ENCODE results near the gene EDC4. TPM values are rescaled to one million over a fixed set of nuclear protein-coding genes. Genes with fewer than 3 reads are reported as not detected.
A peak's percentile ranks its signal among the peaks of the same experiment; 100 is the strongest.

Gene EDC4, protein sequence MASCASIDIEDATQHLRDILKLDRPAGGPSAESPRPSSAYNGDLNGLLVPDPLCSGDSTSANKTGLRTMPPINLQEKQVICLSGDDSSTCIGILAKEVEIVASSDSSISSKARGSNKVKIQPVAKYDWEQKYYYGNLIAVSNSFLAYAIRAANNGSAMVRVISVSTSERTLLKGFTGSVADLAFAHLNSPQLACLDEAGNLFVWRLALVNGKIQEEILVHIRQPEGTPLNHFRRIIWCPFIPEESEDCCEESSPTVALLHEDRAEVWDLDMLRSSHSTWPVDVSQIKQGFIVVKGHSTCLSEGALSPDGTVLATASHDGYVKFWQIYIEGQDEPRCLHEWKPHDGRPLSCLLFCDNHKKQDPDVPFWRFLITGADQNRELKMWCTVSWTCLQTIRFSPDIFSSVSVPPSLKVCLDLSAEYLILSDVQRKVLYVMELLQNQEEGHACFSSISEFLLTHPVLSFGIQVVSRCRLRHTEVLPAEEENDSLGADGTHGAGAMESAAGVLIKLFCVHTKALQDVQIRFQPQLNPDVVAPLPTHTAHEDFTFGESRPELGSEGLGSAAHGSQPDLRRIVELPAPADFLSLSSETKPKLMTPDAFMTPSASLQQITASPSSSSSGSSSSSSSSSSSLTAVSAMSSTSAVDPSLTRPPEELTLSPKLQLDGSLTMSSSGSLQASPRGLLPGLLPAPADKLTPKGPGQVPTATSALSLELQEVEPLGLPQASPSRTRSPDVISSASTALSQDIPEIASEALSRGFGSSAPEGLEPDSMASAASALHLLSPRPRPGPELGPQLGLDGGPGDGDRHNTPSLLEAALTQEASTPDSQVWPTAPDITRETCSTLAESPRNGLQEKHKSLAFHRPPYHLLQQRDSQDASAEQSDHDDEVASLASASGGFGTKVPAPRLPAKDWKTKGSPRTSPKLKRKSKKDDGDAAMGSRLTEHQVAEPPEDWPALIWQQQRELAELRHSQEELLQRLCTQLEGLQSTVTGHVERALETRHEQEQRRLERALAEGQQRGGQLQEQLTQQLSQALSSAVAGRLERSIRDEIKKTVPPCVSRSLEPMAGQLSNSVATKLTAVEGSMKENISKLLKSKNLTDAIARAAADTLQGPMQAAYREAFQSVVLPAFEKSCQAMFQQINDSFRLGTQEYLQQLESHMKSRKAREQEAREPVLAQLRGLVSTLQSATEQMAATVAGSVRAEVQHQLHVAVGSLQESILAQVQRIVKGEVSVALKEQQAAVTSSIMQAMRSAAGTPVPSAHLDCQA (N-terminal part only)
- 95.2 TPM for polyA plus RNA-seq (2012; ENCODE audit: insufficient read depth, insufficient read length, low read depth)

DNA sequence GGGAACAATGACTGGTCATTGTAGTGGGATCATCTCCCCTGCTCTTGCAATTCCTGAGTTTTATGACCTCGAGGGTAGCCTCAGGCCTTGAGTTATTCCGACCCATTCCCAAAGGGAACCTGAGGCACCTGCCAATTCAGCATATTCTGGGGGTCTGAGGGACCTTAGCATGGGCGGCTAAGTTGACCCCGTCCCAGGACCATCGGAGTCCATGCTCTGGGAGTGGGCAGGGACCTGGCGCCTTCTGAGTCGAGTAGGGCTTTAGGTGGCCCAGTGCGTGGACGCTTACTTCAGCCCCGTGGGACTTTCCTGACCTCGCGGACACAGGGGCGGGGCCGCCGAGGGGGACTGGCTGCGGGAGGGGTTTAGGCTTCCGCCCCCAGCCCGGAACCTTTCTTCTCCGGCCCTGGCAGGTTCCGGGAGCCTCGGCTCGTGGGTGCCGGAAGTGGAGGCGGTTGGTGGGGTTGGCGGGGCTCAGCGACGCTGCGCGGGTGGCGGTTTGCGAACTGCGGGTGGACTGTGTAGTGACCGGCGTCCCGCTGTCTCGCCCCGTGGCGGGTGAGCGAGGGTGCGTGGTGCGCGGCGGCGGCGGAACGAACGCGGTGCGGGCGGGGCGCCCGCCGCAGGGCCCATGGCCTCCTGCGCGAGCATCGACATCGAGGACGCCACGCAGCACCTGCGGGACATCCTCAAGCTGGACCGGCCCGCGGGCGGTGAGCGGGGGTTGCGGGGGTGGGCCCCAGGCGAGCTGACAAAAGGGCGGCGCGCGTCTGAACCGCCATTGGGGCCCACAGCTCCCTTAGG, at the start of gene EDC4:
TSS of gene EDC4 (plus strand) at position 422 of the 804 bp plus-strand sequence. CDS start at position 632, 210 bp downstream.
- peaks cover 4% of the 10 kb centered on the region for H3K4me1 ChIP-seq
- peak; percentile 84 for DNase-seq
- TF ChIP-seq, protein P1, sequence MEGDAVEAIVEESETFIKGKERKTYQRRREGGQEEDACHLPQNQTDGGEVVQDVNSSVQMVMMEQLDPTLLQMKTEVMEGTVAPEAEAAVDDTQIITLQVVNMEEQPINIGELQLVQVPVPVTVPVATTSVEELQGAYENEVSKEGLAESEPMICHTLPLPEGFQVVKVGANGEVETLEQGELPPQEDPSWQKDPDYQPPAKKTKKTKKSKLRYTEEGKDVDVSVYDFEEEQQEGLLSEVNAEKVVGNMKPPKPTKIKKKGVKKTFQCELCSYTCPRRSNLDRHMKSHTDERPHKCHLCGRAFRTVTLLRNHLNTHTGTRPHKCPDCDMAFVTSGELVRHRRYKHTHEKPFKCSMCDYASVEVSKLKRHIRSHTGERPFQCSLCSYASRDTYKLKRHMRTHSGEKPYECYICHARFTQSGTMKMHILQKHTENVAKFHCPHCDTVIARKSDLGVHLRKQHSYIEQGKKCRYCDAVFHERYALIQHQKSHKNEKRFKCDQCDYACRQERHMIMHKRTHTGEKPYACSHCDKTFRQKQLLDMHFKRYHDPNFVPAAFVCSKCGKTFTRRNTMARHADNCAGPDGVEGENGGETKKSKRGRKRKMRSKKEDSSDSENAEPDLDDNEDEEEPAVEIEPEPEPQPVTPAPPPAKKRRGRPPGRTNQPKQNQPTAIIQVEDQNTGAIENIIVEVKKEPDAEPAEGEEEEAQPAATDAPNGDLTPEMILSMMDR (IDR thresholded peaks at IDR 0.05; ENCODE audit: low read depth, low read length) = no peak
- H3K9me3 ChIP-seq = no peaks in the 10 kb centered on the region
- H3K36me3 ChIP-seq = peaks cover 52% of the 10 kb centered on the region
- peak within 1 kb of the TSS; percentile 98 for H3K4me3 ChIP-seq (ENCODE audit: low read depth, low read length)
- no peaks in the 10 kb centered on the region for H3K27me3 ChIP-seq

DNA sequence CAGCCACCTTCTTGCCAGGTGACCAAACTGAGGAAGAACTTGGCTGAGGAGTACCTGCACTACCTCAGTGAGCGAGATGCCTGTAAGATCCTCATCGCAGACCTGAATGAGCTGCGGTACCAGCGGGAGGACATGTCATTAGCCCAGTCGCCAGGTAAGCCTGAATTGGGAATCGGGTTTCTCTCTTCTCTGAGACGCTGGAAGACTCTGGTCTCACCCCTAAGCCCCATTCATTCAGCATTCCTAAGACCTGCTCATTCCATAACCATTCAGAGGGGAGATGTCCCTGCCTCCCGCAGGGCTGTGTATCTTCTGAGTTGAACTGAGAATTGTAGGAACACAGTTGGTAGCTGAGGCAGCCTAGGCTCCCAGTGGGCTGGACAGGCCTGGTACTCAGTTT, 47.7 kb upstream of the EDC4 start:
- no peaks in the 10 kb centered on the region for H3K9me3 ChIP-seq
- H3K4me1 ChIP-seq = no peaks in the 10 kb centered on the region
- H3K4me3 ChIP-seq (ENCODE audit: low read depth, low read length) = no peak overlapping the region
- no peaks in the 10 kb centered on the region for H3K27me3 ChIP-seq
- H3K36me3 ChIP-seq = peaks cover 9% of the 10 kb centered on the region
- TF ChIP-seq, protein P1 (IDR thresholded peaks at IDR 0.05; ENCODE audit: low read depth, low read length) = no peak
- DNase-seq = no peak

DNA sequence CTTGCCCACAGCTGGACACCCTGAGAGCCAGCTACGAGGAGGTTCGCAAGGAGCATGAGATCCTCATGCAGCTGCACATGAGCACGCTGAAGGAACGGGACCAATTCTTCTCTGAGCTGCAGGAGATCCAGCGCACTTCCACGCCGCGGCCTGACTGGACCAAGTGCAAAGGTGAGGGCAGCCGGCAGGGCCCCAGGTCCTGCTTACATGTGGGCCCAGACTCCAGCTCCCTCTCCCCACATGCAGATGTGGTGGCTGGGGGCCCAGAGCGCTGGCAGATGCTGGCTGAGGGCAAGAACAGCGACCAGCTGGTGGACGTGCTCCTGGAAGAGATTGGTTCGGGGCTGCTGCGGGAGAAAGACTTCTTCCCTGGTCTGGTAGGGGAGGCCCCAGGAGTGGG, 46.9 kb upstream of the EDC4 start:
- TF ChIP-seq, protein P1 (IDR thresholded peaks at IDR 0.05; ENCODE audit: low read depth, low read length) = no peak

DNA sequence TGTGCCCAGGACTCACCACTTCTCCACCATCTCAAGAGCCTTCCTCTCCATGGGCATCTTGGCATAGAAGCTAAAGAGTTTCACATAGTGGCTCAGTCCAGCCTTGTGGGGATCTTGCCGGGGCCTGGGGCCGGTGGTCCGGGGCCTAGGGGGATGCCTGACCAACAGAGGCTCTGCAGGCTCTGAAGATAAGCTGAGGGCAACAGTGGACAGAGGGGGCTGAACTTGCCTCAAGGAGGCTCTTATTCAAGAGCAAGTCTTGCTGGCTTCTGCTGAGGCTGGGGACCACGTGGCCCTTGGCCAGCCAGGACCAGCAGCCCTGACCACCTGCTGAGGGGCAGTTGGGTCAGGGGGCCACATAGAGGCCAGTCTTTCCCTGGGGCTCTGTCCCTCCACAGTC, 44.2 kb upstream of the EDC4 start:
- H3K4me3 ChIP-seq (ENCODE audit: low read depth, low read length) = no peak overlapping the region
- H3K9me3 ChIP-seq = no peaks in the 10 kb centered on the region
- DNase-seq = no peak
- TF ChIP-seq, protein P1 (IDR thresholded peaks at IDR 0.05; ENCODE audit: low read depth, low read length) = no peak
- H3K27me3 ChIP-seq = no peaks in the 10 kb centered on the region
- no peaks in the 10 kb centered on the region for H3K4me1 ChIP-seq
- peaks cover 26% of the 10 kb centered on the region for H3K36me3 ChIP-seq

More for the DNA sequence above, 46.9 kb upstream of the EDC4 start:
- no peaks in the 10 kb centered on the region for H3K9me3 ChIP-seq
- peaks cover 15% of the 10 kb centered on the region for H3K36me3 ChIP-seq
- H3K4me1 ChIP-seq = no peaks in the 10 kb centered on the region
- no peak for DNase-seq
- no peak overlapping the region for H3K4me3 ChIP-seq (ENCODE audit: low read depth, low read length)
- no peaks in the 10 kb centered on the region for H3K27me3 ChIP-seq

DNA sequence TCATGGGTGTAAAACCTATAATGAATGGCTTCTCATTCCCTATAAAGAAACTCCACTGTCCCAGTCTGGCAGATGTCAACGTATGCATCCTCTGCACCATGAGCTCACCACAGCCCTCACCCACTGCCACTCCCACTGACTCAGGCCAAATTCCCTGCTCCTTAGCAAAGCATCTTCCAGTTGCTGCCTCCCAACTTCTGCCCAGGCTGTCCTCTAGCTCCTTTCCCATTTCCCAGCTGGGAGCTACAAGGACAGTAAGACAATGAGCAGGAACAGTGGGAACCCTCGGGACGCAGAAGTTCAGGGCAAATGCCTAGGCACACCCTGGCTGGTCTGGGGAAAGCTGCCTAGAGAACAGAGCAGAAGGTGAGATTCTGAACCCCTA, 39.8 kb upstream of the EDC4 start:
- no peaks in the 10 kb centered on the region for H3K9me3 ChIP-seq
- peak overlapping the region; percentile 88 for H3K4me3 ChIP-seq (ENCODE audit: low read depth, low read length)
- TF ChIP-seq, protein P1 (IDR thresholded peaks at IDR 0.05; ENCODE audit: low read depth, low read length) = no peak
- peaks cover 26% of the 10 kb centered on the region for H3K36me3 ChIP-seq
- no peak for DNase-seq
- H3K4me1 ChIP-seq = no peaks in the 10 kb centered on the region
- H3K27me3 ChIP-seq = no peaks in the 10 kb centered on the region

Data from BE2C (cell line).